ENCODE measurements around the gene HHEX.

The HHEX gene

GRCh38 chr10:92692080-92692671 is 2.4 kb downstream of the HHEX start:
- peak overlapping the region; percentile 26 to 61 (median 57) for H3K4me3 ChIP-seq
- peak overlapping the region in 19 of 21 experiments; percentile 10 to 93 (median 59) for H3K27ac ChIP-seq

- peak overlapping the region; percentile 26 to 61 (median 57) for H3K4me3 ChIP-seq
- H3K27ac ChIP-seq = peak overlapping the region in 3 of 21 experiments; percentile 24 to 93 (median 81)
These were observed 3.2 kb downstream of the HHEX start for GRCh38 chr10:92692697-92693533.

- Histone ChIP-seq H3K27ac (no peak overlapping the region), H3K4me3 (no peak overlapping the region)
These were observed 3.8 kb downstream of the HHEX start for GRCh38 chr10:92693534-92693893.

- H3K27ac ChIP-seq = no peak overlapping the region
- peak overlapping the region in 1 of 7 experiments; percentile 1 for H3K4me3 ChIP-seq
These were observed 6.2 kb downstream of the HHEX start for GRCh38 chr10:92695679-92696605.

- no peak overlapping the region for H3K4me3 ChIP-seq
- H3K27ac ChIP-seq = no peak overlapping the region
These were observed 7.0 kb downstream of the HHEX start for GRCh38 chr10:92696606-92697383.

- Histone ChIP-seq H3K27ac (no peak overlapping the region), H3K4me3 (no peak overlapping the region)
These were observed 8.1 kb downstream of the HHEX start for GRCh38 chr10:92697663-92698511.

- peak overlapping the region in 5 of 21 experiments; percentile 1 to 68 (median 29) for H3K27ac ChIP-seq
These were observed 9.4 kb downstream of the HHEX start for GRCh38 chr10:92699193-92699517.

GRCh38 chr10:92699518-92700381 is 10.0 kb downstream of the HHEX start:
- H3K4me3 ChIP-seq = peak overlapping the region; percentile 7 to 32 (median 24)
- peak overlapping the region in 6 of 21 experiments; percentile 1 to 68 (median 33) for H3K27ac ChIP-seq

More at GRCh38 chr10:92699193-92699517, 9.4 kb downstream of the HHEX start:
- peak overlapping the region; percentile 7 to 32 (median 24) for H3K4me3 ChIP-seq

GRCh38 chr10:92702301-92702916 is 12.7 kb downstream of the HHEX start:
- no peak overlapping the region for H3K4me3 ChIP-seq
- H3K27ac ChIP-seq = no peak overlapping the region

GRCh38 chr10:92712016-92712889 is 22.5 kb downstream of the HHEX start:
- H3K27ac ChIP-seq = no peak overlapping the region
- no peak overlapping the region for H3K4me3 ChIP-seq

GRCh38 chr10:92714152-92714845 is 24.5 kb downstream of the HHEX start:
- H3K4me3 ChIP-seq = no peak overlapping the region
- no peak overlapping the region for H3K27ac ChIP-seq

- H3K27ac ChIP-seq = no peak overlapping the region
- H3K4me3 ChIP-seq = no peak overlapping the region
These were observed 25.1 kb downstream of the HHEX start for GRCh38 chr10:92714872-92715271.

GRCh38 chr10:92719991-92720830 is 30.5 kb downstream of the HHEX start:
- no peak overlapping the region for H3K4me3 ChIP-seq
- no peak overlapping the region for H3K27ac ChIP-seq

- H3K27ac ChIP-seq = no peak overlapping the region
- H3K4me3 ChIP-seq = no peak overlapping the region
These were observed 31.0 kb downstream of the HHEX start for GRCh38 chr10:92720831-92721165.

- Histone ChIP-seq H3K4me3 (no peak overlapping the region), H3K27ac (no peak overlapping the region)
These were observed 32.6 kb downstream of the HHEX start for GRCh38 chr10:92722349-92722748.
